IMR-90 (cell line): ENCODE measurements around the gene RABGAP1. TPM values are rescaled to one million over a fixed set of nuclear protein-coding genes. Genes with fewer than 3 reads are reported as not detected.

Source experiments
- ATAC-seq: fragments of 200-7000 bp; cut with Tn5 transposase; 2 replicates; pipeline ENCODE4 v1.9.1; 2020; ENCODE audit warnings: low read depth, mild to moderate bottlenecking, moderate library complexity
- BruUV-seq: library from RNA; stranded (reverse); fragments of 400-500 nt; replicated peaks from 2 replicates; lab custom pipeline; 2021; lab: Mats Ljungman, UMichigan
- CTCF ChIA-PET: fragments of 300-600 bp; formaldehyde crosslinking; extraction: SDS; loops from one replicate; lab custom pipeline; 2021; ENCODE audit warnings: antibody characterized with exemption; lab: Yijun Ruan, JAX
- POLR2A ChIA-PET: fragments of 300-600 bp; sonication (Branson Sonifier 250); formaldehyde crosslinking; loops from one replicate; lab custom pipeline; 2022; ENCODE audit warnings: antibody characterized with exemption; ENCODE audit not compliant: unreplicated experiment; lab: Charles Lee
- DNase-seq: peaks from one replicate; pipeline ENCODE4 v3.0.0; 2013
- H2AFZ ChIP-seq: replicated peaks from 2 replicates; pipeline ENCODE3; 2013; ENCODE audit warnings: low read length, mild to moderate bottlenecking; ENCODE audit not compliant: poor library complexity
- H2AK5ac ChIP-seq: 2 replicates; pipeline ENCODE4 v1.6.1; 2013; ENCODE audit warnings: low read depth, low read length, inconsistent platforms
- H2AK9ac ChIP-seq: replicated peaks from 2 replicates; pipeline ENCODE3; 2013; ENCODE audit warnings: mild to moderate bottlenecking, low read depth, low read length, moderate library complexity; ENCODE audit not compliant: poor library complexity
- H2BK120ac ChIP-seq: 2 replicates; pipeline ENCODE4 v1.6.1; 2013; ENCODE audit warnings: low read depth, low read length, inconsistent platforms
- H2BK15ac ChIP-seq: 3 replicates; pipeline ENCODE4 v1.6.1; 2013; ENCODE audit warnings: low read depth, low read length, inconsistent platforms
- H2BK20ac ChIP-seq: 2 replicates; pipeline ENCODE4 v1.6.1; 2013; ENCODE audit warnings: low read depth, mild to moderate bottlenecking, inconsistent platforms, low read length, moderate library complexity
- H2BK5ac ChIP-seq: 2 replicates; pipeline ENCODE4 v1.6.1; 2013; ENCODE audit warnings: mild to moderate bottlenecking, low read depth, low read length, inconsistent platforms; ENCODE audit not compliant: poor library complexity, severe bottlenecking
- H3K14ac ChIP-seq: replicated peaks from 2 replicates; pipeline ENCODE4 v1.6.1; 2013; ENCODE audit warnings: low read depth, low read length, inconsistent platforms
- H3K18ac ChIP-seq: 2 replicates; pipeline ENCODE4 v1.6.1; 2013; ENCODE audit warnings: low read depth, low read length, control low read depth
- H3K23ac ChIP-seq: 2 replicates; pipeline ENCODE4 v1.6.1; 2013; ENCODE audit warnings: low read depth, low read length, inconsistent platforms
- H3K27ac ChIP-seq: 2 replicates; pipeline ENCODE4 v1.5.1; 2013; ENCODE audit warnings: mild to moderate bottlenecking, control low read depth, low read length; ENCODE audit not compliant: insufficient read depth
- H3K27me3 ChIP-seq: 2 replicates; pipeline ENCODE4 v1.6.1; 2013; ENCODE audit warnings: low read length; ENCODE audit not compliant: control insufficient read depth, insufficient read depth
- H3K36me3 ChIP-seq: 2 replicates; pipeline ENCODE4 v1.6.1; 2013; ENCODE audit warnings: low read length, mixed read lengths; ENCODE audit not compliant: control insufficient read depth, insufficient read depth
- H3K4ac ChIP-seq: 2 replicates; pipeline ENCODE4 v1.6.1; 2013; ENCODE audit warnings: low read depth, low read length, inconsistent platforms
- H3K4me1 ChIP-seq: 2 replicates; pipeline ENCODE4 v1.6.1; 2013; ENCODE audit warnings: low read length, mixed read lengths; ENCODE audit not compliant: control insufficient read depth, insufficient read depth
- H3K4me2 ChIP-seq: 2 replicates; pipeline ENCODE4 v1.6.1; 2013; ENCODE audit warnings: low read depth, mild to moderate bottlenecking, control low read depth, low read length, moderate library complexity
- H3K4me3 ChIP-seq: 2 replicates; pipeline ENCODE4 v1.5.1; 2013; ENCODE audit warnings: low read depth, mild to moderate bottlenecking, control low read depth, low read length, moderate library complexity; ENCODE audit not compliant: insufficient read depth
- H3K56ac ChIP-seq: 2 replicates; pipeline ENCODE4 v1.6.1; 2013; ENCODE audit warnings: low read length, inconsistent platforms; ENCODE audit not compliant: insufficient read depth; ENCODE audit errors: extremely low read depth
- H3K79me1 ChIP-seq, 2 experiments: 2 replicates each; pipeline ENCODE4 v1.6.1; 2013; ENCODE audit warnings: low read length in 2 of 2, inconsistent platforms in 1 of 2, low read depth in 1 of 2
- H3K9ac ChIP-seq: 2 replicates; pipeline ENCODE4 v1.6.1; 2013; ENCODE audit warnings: low read depth, low read length, control low read depth
- H3K9me1 ChIP-seq: 2 replicates; pipeline ENCODE4 v1.6.1; 2013; ENCODE audit warnings: low read length, inconsistent platforms; ENCODE audit not compliant: insufficient read depth
- H3K9me3 ChIP-seq: 2 replicates; pipeline ENCODE4 v1.6.1; 2013; ENCODE audit warnings: low read length; ENCODE audit not compliant: control insufficient read depth, insufficient read depth
- H4K20me1 ChIP-seq: 2 replicates; pipeline ENCODE4 v1.6.1; 2013; ENCODE audit warnings: low read length, inconsistent platforms; ENCODE audit not compliant: insufficient read depth
- H4K5ac ChIP-seq: 2 replicates; pipeline ENCODE4 v1.6.1; 2013; ENCODE audit warnings: mild to moderate bottlenecking, low read depth, low read length, control low read depth
- H4K8ac ChIP-seq, 2 experiments: 2 replicates each; pipeline ENCODE4 v1.6.1; 2013; ENCODE audit warnings: low read depth in 2 of 2, low read length in 2 of 2, control low read depth in 1 of 2, inconsistent platforms in 1 of 2
- H4K91ac ChIP-seq: 2 replicates; pipeline ENCODE4 v1.6.1; 2013; ENCODE audit warnings: low read depth, low read length, inconsistent platforms; ENCODE audit not compliant: insufficient read depth
- CTCF ChIP-seq: conservative IDR thresholded peaks from 2 replicates; pipeline ENCODE4 v1.5.1; 2012; ENCODE audit warnings: mild to moderate bottlenecking, low read depth, low read length, improper control_type of control experiment
- FOS ChIP-seq: fragments of 150-350 bp; IDR thresholded peaks from 2 replicates; pipeline ENCODE4 v1.6.1; 2016; ENCODE audit warnings: low read depth, low read length
- MAZ ChIP-seq: IDR thresholded peaks from 2 replicates; pipeline ENCODE4 v1.6.1; 2012; ENCODE audit warnings: low read depth, mild to moderate bottlenecking, low read length, improper control_type of control experiment, moderate library complexity, borderline replicate concordance
- RAD21 ChIP-seq: IDR thresholded peaks from 2 replicates; pipeline ENCODE4 v1.6.1; 2012; ENCODE audit warnings: low read length, improper control_type of control experiment
- SMC3 ChIP-seq: fragments of 150-350 bp; IDR thresholded peaks from 2 replicates; pipeline ENCODE4 v1.6.1; 2016; ENCODE audit warnings: low read depth, mild to moderate bottlenecking, antibody characterized with exemption, low read length, moderate library complexity
- WGBS, 2 experiments: methylation state at CpG; one replicate each; pipeline versions ENCODE4 v1.1.5 to v1.1.7; 2013; ENCODE audit warnings: missing lambda C conversion rate in 2 of 2; ENCODE audit not compliant: insufficient read length in 1 of 2; ENCODE audit errors: extremely low coverage in 2 of 2; 5-methylcytosine and 5-hydroxymethylcytosine counted together
- dilution Hi-C: fragments of 300-500 bp; cut with HindIII; formaldehyde crosslinking; loops from one replicate; pipeline ENCODE4 v1.14.3; 2018; ENCODE audit warnings: low sequenced_read_pairs; ENCODE audit not compliant: unreplicated experiment
- in situ Hi-C: fragments of 300-500 bp; cut with MboI; formaldehyde crosslinking; loops from 3 replicates; pipeline ENCODE4 v1.14.3; 2019; ENCODE audit warnings: low sequenced_read_pairs, inconsistent platforms, mixed read lengths
- intact Hi-C: fragments of 100-400 bp; cut with micrococcal nuclease; formaldehyde crosslinking; loops from 2 replicates; pipeline ENCODE4 v1.10.0; 2022
- polyA plus RNA-seq, 3 experiments: library from polyadenylated mRNA; depleted of rRNA; stranded (reverse); fragments of >200 nt; gene quantifications; 2 replicates each; pipeline ENCODE4 v1.2.3, GENCODE V29; 2012; ENCODE audit warnings: low replicate concordance in 1 of 3
- total RNA-seq: library from RNA; depleted of rRNA; stranded (reverse); fragments of >200 nt; gene quantifications from 2 replicates; pipeline ENCODE4 v1.2.3, GENCODE V29; 2012

The RABGAP1 gene
- total and polyA plus RNA-seq, 2 of the 4 experiments (the other 2 are of a cell fraction): 20.0 to 53.9 TPM

- in situ Hi-C loops: no loop called here
- no peak overlapping the region; the same call in 1 of the 2 replicates for H2AK5ac ChIP-seq
- H3K4me3 ChIP-seq: no peak overlapping the region
- no peak overlapping the region for H3K56ac ChIP-seq
- H2BK120ac ChIP-seq: no peak overlapping the region
- peak; percentile 88 for ATAC-seq
- H3K36me3 ChIP-seq: peaks cover 63% of the 10 kb centered on the region
- dilution Hi-C loops: no loop called here
- POLR2A ChIA-PET: no interaction called here
- H3K27ac ChIP-seq: no peak overlapping the region
- H3K9me3 ChIP-seq: no peaks in the 10 kb centered on the region
- peaks cover 0 to 5% of the 10 kb centered on the region in 2 experiments; a peak in 2 of 4 replicates for H3K79me1 ChIP-seq
- intact Hi-C loops: loop anchor here (1.0 kb wide), 2 partner anchors 123 to 248 kb away; no protein-coding TSS in a partner anchor
- BruUV-seq: no TSS peak
- H2BK5ac ChIP-seq: no peak overlapping the region
- no peak overlapping the region for H2AFZ ChIP-seq
- DNase-seq: peak; percentile 40
- no peak overlapping the region for H4K8ac ChIP-seq
- H3K9ac ChIP-seq: no peak overlapping the region
- H4K5ac ChIP-seq: no peak overlapping the region
- H3K27me3 ChIP-seq: no peaks in the 10 kb centered on the region
- CTCF ChIA-PET: interaction anchor here (0.6 to 2.2 kb wide), 11 partner anchors 10 to 258 kb away, joined by 3 to 6 read pairs (median 3); no protein-coding TSS in a partner anchor
- H3K4me1 ChIP-seq: peaks cover 7% of the 10 kb centered on the region; the same call in 1 of the 2 replicates
- H4K20me1 ChIP-seq: peaks cover 5% of the 10 kb centered on the region; the same call in 1 of the 2 replicates
- no peak overlapping the region for H2BK15ac ChIP-seq
- no peak overlapping the region for H3K4ac ChIP-seq
- H3K14ac ChIP-seq: no peak overlapping the region
- 0 out of 2 replicates have a peak overlapping the region, but pooled peaks have one; percentile 6 for H4K91ac ChIP-seq
- H2AK9ac ChIP-seq: no peak overlapping the region
- no peak overlapping the region for H3K18ac ChIP-seq
- no peak overlapping the region for H3K4me2 ChIP-seq
- WGBS, 2 experiments: 80% methylated on average over 1 of the region's 3 CpGs; no CpG with 5 or more reads in 1 of the 2 experiments
- TF ChIP-seq MAZ: no peak
- no peak for TF ChIP-seq FOS
- peak; percentile 45; the same call in 1 of the 2 replicates for TF ChIP-seq SMC3
- peak; percentile 47 for TF ChIP-seq CTCF
- TF ChIP-seq RAD21: peak; percentile 44
- H3K23ac ChIP-seq: no peak overlapping the region
- H2BK20ac ChIP-seq: peak overlapping the region; percentile 15; the same call in 1 of the 2 replicates
- H3K9me1 ChIP-seq: peaks cover 5% of the 10 kb centered on the region; the same call in 1 of the 2 replicates
These were observed 161.7 kb downstream of the RABGAP1 start for GRCh38 chr9:123102375-123103113.
